ENCODE measurements around the gene DES.

The DES gene

GRCh38 chr2:219420687-219421086, 2.5 kb downstream of the DES start:
- H3K4me2 ChIP-seq (ENCODE audit: low read length), result no peak overlapping the region
- no peaks in the 10 kb centered on the region for H3K36me3 ChIP-seq (replicated peaks; ENCODE audit: low read depth, low read length)
- H3K27me3 ChIP-seq (ENCODE audit: low read depth, low read length), result no peaks in the 10 kb centered on the region

DNA sequence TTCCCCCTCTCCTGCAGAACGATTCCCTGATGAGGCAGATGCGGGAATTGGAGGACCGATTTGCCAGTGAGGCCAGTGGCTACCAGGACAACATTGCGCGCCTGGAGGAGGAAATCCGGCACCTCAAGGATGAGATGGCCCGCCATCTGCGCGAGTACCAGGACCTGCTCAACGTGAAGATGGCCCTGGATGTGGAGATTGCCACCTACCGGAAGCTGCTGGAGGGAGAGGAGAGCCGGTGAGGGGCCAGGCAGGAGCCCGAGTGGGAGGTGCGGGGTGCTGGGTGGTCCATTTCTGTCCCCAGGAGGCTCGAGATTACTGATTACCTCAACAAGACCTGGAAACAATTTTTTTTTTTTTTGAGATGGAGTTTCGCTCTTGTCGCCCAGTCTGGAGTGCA, 3.1 kb downstream of the DES start:
- H3K27me3 ChIP-seq (ENCODE audit: low read depth, low read length), result no peaks in the 10 kb centered on the region
- H4K20me1 ChIP-seq (ENCODE audit: insufficient read depth, low read length), result no peaks in the 10 kb centered on the region
- no peaks in the 10 kb centered on the region for H3K79me2 ChIP-seq (ENCODE audit: low read length)
- no peak overlapping the region for H3K4me2 ChIP-seq (ENCODE audit: low read length)
- no peak overlapping the region for H3K27ac ChIP-seq (ENCODE audit: low read length)
- H2AFZ ChIP-seq (ENCODE audit: low read depth, low read length), result no peak overlapping the region
- TF ChIP-seq CTCF (IDR thresholded peaks at IDR 0.05; ENCODE audit: low read depth, low read length), result no peak
- no peak for TF ChIP-seq EZH2phosphoT487 (IDR thresholded peaks at IDR 0.05; ENCODE audit: low read depth)
- no peaks in the 10 kb centered on the region for H3K4me1 ChIP-seq (ENCODE audit: low read length)
- no peaks in the 10 kb centered on the region for H3K9me3 ChIP-seq (ENCODE audit: insufficient read depth, low read length)
- no peak overlapping the region for H3K4me3 ChIP-seq (ENCODE audit: low read length)
- no peaks in the 10 kb centered on the region for H3K36me3 ChIP-seq (replicated peaks; ENCODE audit: low read depth, low read length)
- H3K9ac ChIP-seq (ENCODE audit: low read length), result no peak overlapping the region

More at GRCh38 chr2:219420687-219421086, 2.5 kb downstream of the DES start:
- H3K9ac ChIP-seq (ENCODE audit: low read length), result no peak overlapping the region
- H3K4me1 ChIP-seq (ENCODE audit: low read length), result no peaks in the 10 kb centered on the region
- no peaks in the 10 kb centered on the region for H3K9me3 ChIP-seq (ENCODE audit: insufficient read depth, low read length)
- no peak overlapping the region for H3K4me3 ChIP-seq (ENCODE audit: low read length)
- H2AFZ ChIP-seq (ENCODE audit: low read depth, low read length), result no peak overlapping the region
- H3K79me2 ChIP-seq (ENCODE audit: low read length), result no peaks in the 10 kb centered on the region
- no peaks in the 10 kb centered on the region for H4K20me1 ChIP-seq (ENCODE audit: insufficient read depth, low read length)
- no peak for TF ChIP-seq CTCF (IDR thresholded peaks at IDR 0.05; ENCODE audit: low read depth, low read length)
- TF ChIP-seq EZH2phosphoT487 (IDR thresholded peaks at IDR 0.05; ENCODE audit: low read depth), result no peak
- H3K27ac ChIP-seq (ENCODE audit: low read length), result no peak overlapping the region

DNA sequence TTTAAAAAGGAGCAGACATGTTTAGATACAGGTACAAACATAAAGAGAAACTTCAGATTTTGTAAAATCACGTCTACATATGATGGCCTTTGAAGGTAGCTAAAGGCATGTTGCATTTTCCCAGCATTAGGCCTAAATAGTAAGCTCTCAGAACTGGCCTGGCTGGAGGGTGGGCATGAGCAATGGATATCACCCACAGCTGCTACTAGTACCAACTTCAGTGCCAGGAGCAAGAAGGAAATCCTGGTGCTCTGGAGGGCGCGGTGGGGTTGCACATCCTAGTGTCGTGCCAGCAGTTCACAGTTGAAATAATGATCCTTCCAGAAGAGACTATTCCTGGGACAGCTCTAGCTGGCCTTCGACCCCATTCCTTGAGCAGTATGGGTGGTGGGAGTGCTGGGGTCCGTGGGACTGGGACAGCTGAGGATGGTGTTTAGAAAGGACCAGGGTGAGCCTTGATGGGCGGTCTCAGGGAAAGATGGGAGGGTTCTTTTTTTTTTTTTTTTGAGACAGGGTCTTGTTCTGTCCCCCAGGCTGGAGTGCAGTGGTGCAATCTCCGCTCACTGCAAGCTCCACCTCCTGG, 4.9 kb downstream of the DES start:
- H3K4me3 ChIP-seq (ENCODE audit: low read length), result no peak overlapping the region
- no peaks in the 10 kb centered on the region for H3K4me1 ChIP-seq (ENCODE audit: low read length)
- no peaks in the 10 kb centered on the region for H3K9me3 ChIP-seq (ENCODE audit: insufficient read depth, low read length)
- no peak overlapping the region for H2AFZ ChIP-seq (ENCODE audit: low read depth, low read length)
- H3K36me3 ChIP-seq (replicated peaks; ENCODE audit: low read depth, low read length), result no peaks in the 10 kb centered on the region
- no peaks in the 10 kb centered on the region for H3K79me2 ChIP-seq (ENCODE audit: low read length)
- H3K27me3 ChIP-seq (ENCODE audit: low read depth, low read length), result no peaks in the 10 kb centered on the region
- H3K27ac ChIP-seq (ENCODE audit: low read length), result no peak overlapping the region
- H3K9ac ChIP-seq (ENCODE audit: low read length), result no peak overlapping the region
- H4K20me1 ChIP-seq (ENCODE audit: insufficient read depth, low read length), result no peaks in the 10 kb centered on the region
- TF ChIP-seq EZH2phosphoT487 (IDR thresholded peaks at IDR 0.05; ENCODE audit: low read depth), result no peak
- TF ChIP-seq CTCF (IDR thresholded peaks at IDR 0.05; ENCODE audit: low read depth, low read length), result no peak
- H3K4me2 ChIP-seq (ENCODE audit: low read length), result no peak overlapping the region

GRCh38 chr2:219423652-219424377, 5.6 kb downstream of the DES start:
- Histone ChIP-seq H3K79me2 (ENCODE audit: low read length) (no peaks in the 10 kb centered on the region), H3K27me3 (ENCODE audit: low read depth, low read length) (no peaks in the 10 kb centered on the region), H3K9me3 (ENCODE audit: insufficient read depth, low read length) (no peaks in the 10 kb centered on the region), H3K4me1 (ENCODE audit: low read length) (no peaks in the 10 kb centered on the region), H3K36me3 (replicated peaks; ENCODE audit: low read depth, low read length) (no peaks in the 10 kb centered on the region), H3K4me3 (ENCODE audit: low read length) (no peak overlapping the region), H2AFZ (ENCODE audit: low read depth, low read length) (no peak overlapping the region), H3K4me2 (ENCODE audit: low read length) (no peak overlapping the region), H3K9ac (ENCODE audit: low read length) (no peak overlapping the region), H4K20me1 (ENCODE audit: insufficient read depth, low read length) (no peaks in the 10 kb centered on the region), H3K27ac (ENCODE audit: low read length) (no peak overlapping the region)
- TF ChIP-seq CTCF (IDR thresholded peaks at IDR 0.05; ENCODE audit: low read depth, low read length), result no peak
- TF ChIP-seq EZH2phosphoT487 (IDR thresholded peaks at IDR 0.05; ENCODE audit: low read depth), result no peak
